Activated CD4-positive, alpha-beta T cell treated with anti-CD3 and anti-CD28 coated beads for 48 hours (primary cell): ENCODE data around the gene LILRB2.
"Not testable (repeated sequence)": the region's sequence is repeated elsewhere in the genome, so short reads cannot be mapped to it uniquely, and the experiment has no call there.

ENCODE experiments used
- DNase-seq: peaks from one replicate; pipeline ENCODE4 v3.0.0-alpha.2; 2020

Gene LILRB2

GRCh38 chr19:54302257-54302656 is 21.3 kb upstream of the LILRB2 start:
- DNase-seq: no peak

GRCh38 chr19:54299515-54299914 is 18.6 kb upstream of the LILRB2 start:
- DNase-seq: no peak

GRCh38 chr19:54299126-54299498 is 18.2 kb upstream of the LILRB2 start:
- no peak for DNase-seq

GRCh38 chr19:54298357-54299125 is 17.6 kb upstream of the LILRB2 start:
- DNase-seq: no peak

GRCh38 chr19:54297759-54298305 is 16.9 kb upstream of the LILRB2 start:
- no peak for DNase-seq

- no peak for DNase-seq
These were observed 13.6 kb upstream of the LILRB2 start for GRCh38 chr19:54294539-54294938.

GRCh38 chr19:54289160-54289559 is 8.2 kb upstream of the LILRB2 start:
- DNase-seq: not testable (repeated sequence)

- DNase-seq: no peak
These were observed 6.5 kb upstream of the LILRB2 start for GRCh38 chr19:54287456-54287855.

- DNase-seq: not testable (repeated sequence)
These were observed 5.4 kb upstream of the LILRB2 start for GRCh38 chr19:54286283-54286682.

- DNase-seq: not testable (repeated sequence)
These were observed 4.6 kb upstream of the LILRB2 start for GRCh38 chr19:54285427-54286056.

- no peak for DNase-seq
These were observed 2.0 kb upstream of the LILRB2 start for GRCh38 chr19:54282686-54283470.

GRCh38 chr19:54281729-54282075 is 792 bp upstream of the LILRB2 start:
- not testable (repeated sequence) for DNase-seq

GRCh38 chr19:54280441-54280840 is 469 bp downstream of the LILRB2 start:
- not testable (repeated sequence) for DNase-seq

GRCh38 chr19:54280025-54280424 is 885 bp downstream of the LILRB2 start:
- not testable (repeated sequence) for DNase-seq

GRCh38 chr19:54279406-54279962 is 1.4 kb downstream of the LILRB2 start:
- DNase-seq: no peak

- not testable (repeated sequence) for DNase-seq
These were observed 2.2 kb downstream of the LILRB2 start for GRCh38 chr19:54278571-54279195.

GRCh38 chr19:54278056-54278455 is 2.9 kb downstream of the LILRB2 start:
- DNase-seq: not testable (repeated sequence)

GRCh38 chr19:54277111-54277615 is 3.7 kb downstream of the LILRB2 start:
- not testable (repeated sequence) for DNase-seq

GRCh38 chr19:54275951-54276350 is 5.0 kb downstream of the LILRB2 start:
- DNase-seq: no peak

GRCh38 chr19:54274516-54274915 is 6.4 kb downstream of the LILRB2 start:
- DNase-seq: not testable (repeated sequence)

GRCh38 chr19:54273821-54274220 is 7.1 kb downstream of the LILRB2 start:
- no peak for DNase-seq

- DNase-seq: not testable (repeated sequence)
These were observed 8.7 kb downstream of the LILRB2 start for GRCh38 chr19:54272181-54272580.
